OCI-LY7 (cell line): ENCODE measurements around the gene GLI3. TPM values are rescaled to one million over a fixed set of nuclear protein-coding genes. Genes with fewer than 3 reads are reported as not detected.

Source experiments
- BruUV-seq: library from RNA; stranded (reverse); fragments of 400-500 nt; replicated peaks from 2 replicates; lab custom pipeline; 2021; lab: Mats Ljungman, UMichigan
- CTCF ChIA-PET: fragments of 300-600 bp; sonication (Branson Sonifier 250); formaldehyde crosslinking; loops from one replicate; lab custom pipeline; 2022; ENCODE audit warnings: antibody characterized with exemption; ENCODE audit not compliant: unreplicated experiment; lab: Charles Lee
- POLR2A ChIA-PET: fragments of 300-600 bp; sonication (Branson Sonifier 250); formaldehyde crosslinking; loops from one replicate; lab custom pipeline; 2022; ENCODE audit warnings: antibody characterized with exemption; lab: Charles Lee
- DNase-seq: peaks from one replicate; pipeline ENCODE4 v3.0.0-alpha.2; 2015; ENCODE audit warnings: low spot score
- H2AFZ ChIP-seq: fragments of 200-600 bp; sonication (generic), shearing (Covaris generic); 2 replicates; pipeline ENCODE4 v1.6.1; 2014; ENCODE audit warnings: mild to moderate bottlenecking, antibody characterized with exemption, low read length, moderate library complexity
- H3K27ac ChIP-seq: fragments of 200-600 bp; sonication (generic); 2 replicates; pipeline ENCODE4 v1.5.1; 2014; ENCODE audit warnings: mixed run types, low read depth, mild to moderate bottlenecking, moderate library complexity, low read length, inconsistent platforms; ENCODE audit not compliant: poor library complexity, severe bottlenecking
- H3K36me3 ChIP-seq: fragments of 200-600 bp; sonication (generic); 2 replicates; pipeline ENCODE4 v1.6.1; 2014; ENCODE audit warnings: mild to moderate bottlenecking, antibody characterized with exemption, low read length, moderate library complexity, mixed read lengths; ENCODE audit not compliant: insufficient read depth
- H3K4me1 ChIP-seq: fragments of 200-600 bp; sonication (generic); 2 replicates; pipeline ENCODE4 v1.5.1; 2014; ENCODE audit warnings: mild to moderate bottlenecking, low read length; ENCODE audit not compliant: insufficient read depth, poor library complexity, severe bottlenecking
- H3K4me2 ChIP-seq: fragments of 200-600 bp; sonication (generic); 2 replicates; pipeline ENCODE4 v1.6.1; 2014; ENCODE audit warnings: mild to moderate bottlenecking, low read length
- H3K4me3 ChIP-seq: fragments of 200-600 bp; sonication (generic); 2 replicates; pipeline ENCODE4 v1.5.1; 2014; ENCODE audit warnings: mild to moderate bottlenecking, low read depth, low read length; ENCODE audit not compliant: poor library complexity, severe bottlenecking
- H3K79me2 ChIP-seq: fragments of 200-600 bp; sonication (generic); 2 replicates; pipeline ENCODE4 v1.6.1; 2016; ENCODE audit warnings: low read depth, mild to moderate bottlenecking, low read length, moderate library complexity, mixed read lengths; ENCODE audit not compliant: insufficient read depth
- H3K9me2 ChIP-seq: fragments of 200-600 bp; sonication (generic); 2 replicates; pipeline ENCODE4 v1.6.1; 2016; ENCODE audit warnings: mild to moderate bottlenecking, low read length, mixed read lengths; ENCODE audit not compliant: insufficient read depth
- H3K9me3 ChIP-seq: fragments of 200-600 bp; sonication (generic); 2 replicates; pipeline ENCODE4 v1.6.1; 2014; ENCODE audit warnings: mild to moderate bottlenecking, mixed run types, low read length, mixed read lengths
- H4K20me1 ChIP-seq: fragments of 200-600 bp; sonication (generic); 2 replicates; pipeline ENCODE4 v1.6.1; 2014; ENCODE audit warnings: mild to moderate bottlenecking, antibody characterized with exemption, low read length, moderate library complexity, mixed read lengths; ENCODE audit not compliant: insufficient read depth
- EZH2phosphoT487 ChIP-seq: fragments of 200-600 bp; sonication (generic); IDR thresholded peaks from 2 replicates; pipeline ENCODE4 v1.6.1; 2018; ENCODE audit warnings: low read depth, borderline replicate concordance, mild to moderate bottlenecking, mixed run types, antibody characterized with exemption, low read length, moderate library complexity, mixed read lengths
- intact Hi-C: fragments of 100-400 bp; cut with micrococcal nuclease; formaldehyde crosslinking; loops from one replicate; pipeline ENCODE4 v1.10.0; 2022; ENCODE audit not compliant: unreplicated experiment
- total RNA-seq, 2 experiments: library from RNA; depleted of rRNA in 1 of 2; stranded (reverse); fragments of >200 nt in 1 of 2; shearing (Covaris generic) in 1 of 2; gene quantifications; 2 replicates each; pipeline ENCODE4 v1.2.3, GENCODE V29; 2014 to 2022
- TF ChIP-seq, protein P1 (sequence below): fragments of 200-600 bp; sonication (generic); conservative IDR thresholded peaks from 2 replicates; pipeline ENCODE4 v1.5.1; 2014; ENCODE audit warnings: mild to moderate bottlenecking, antibody characterized with exemption, low read length, moderate library complexity, mixed read lengths

The GLI3 gene
- total RNA-seq, 2 experiments from 2014 or later = not detected

DNA sequence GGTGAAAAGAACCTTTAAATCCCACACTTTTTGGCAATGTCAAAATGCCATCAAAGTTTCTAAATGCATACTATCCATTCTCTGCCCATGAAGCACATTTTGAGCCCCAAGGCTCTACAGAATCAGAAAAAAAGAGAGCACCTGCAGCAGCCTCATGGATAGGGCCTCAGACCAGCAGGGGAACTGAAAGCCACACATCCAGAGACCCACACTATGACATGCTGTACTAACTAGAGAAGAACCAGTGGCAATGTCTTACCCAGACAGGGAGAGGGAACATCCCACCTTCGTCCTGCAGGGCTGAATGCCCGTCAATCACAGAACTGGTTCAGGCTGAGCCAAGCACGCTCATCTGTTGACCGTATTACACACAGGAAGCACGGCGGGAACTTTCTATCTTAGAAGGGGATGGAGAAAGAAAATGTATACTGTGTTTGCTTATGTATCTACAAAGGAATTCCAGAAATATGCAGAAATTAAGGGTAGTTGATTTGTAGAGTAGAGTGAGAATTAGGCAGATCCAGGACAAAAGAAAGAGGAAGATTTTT lies 237.2 kb downstream of the GLI3 start:
- Histone ChIP-seq H3K4me2 (no peak overlapping the region; the same call in 1 of the 2 replicates), H4K20me1 (no peaks in the 10 kb centered on the region), H3K27ac (no peak overlapping the region), H3K4me3 (no peak overlapping the region), H3K9me3 (no peaks in the 10 kb centered on the region), H3K9me2 (no peaks in the 10 kb centered on the region), H3K79me2 (no peaks in the 10 kb centered on the region), H3K4me1 (peaks cover 53% of the 10 kb centered on the region), H2AFZ (peak overlapping the region; percentile 31; the same call in 1 of the 2 replicates), H3K36me3 (no peaks in the 10 kb centered on the region)
- CTCF ChIA-PET = no interaction called here
- peak; percentile 24 for DNase-seq
- no TSS peak for BruUV-seq
- POLR2A ChIA-PET = no interaction called here
- intact Hi-C loops = no loop called here
- TF ChIP-seq EZH2phosphoT487 = no peak
- TF ChIP-seq, protein P1, sequence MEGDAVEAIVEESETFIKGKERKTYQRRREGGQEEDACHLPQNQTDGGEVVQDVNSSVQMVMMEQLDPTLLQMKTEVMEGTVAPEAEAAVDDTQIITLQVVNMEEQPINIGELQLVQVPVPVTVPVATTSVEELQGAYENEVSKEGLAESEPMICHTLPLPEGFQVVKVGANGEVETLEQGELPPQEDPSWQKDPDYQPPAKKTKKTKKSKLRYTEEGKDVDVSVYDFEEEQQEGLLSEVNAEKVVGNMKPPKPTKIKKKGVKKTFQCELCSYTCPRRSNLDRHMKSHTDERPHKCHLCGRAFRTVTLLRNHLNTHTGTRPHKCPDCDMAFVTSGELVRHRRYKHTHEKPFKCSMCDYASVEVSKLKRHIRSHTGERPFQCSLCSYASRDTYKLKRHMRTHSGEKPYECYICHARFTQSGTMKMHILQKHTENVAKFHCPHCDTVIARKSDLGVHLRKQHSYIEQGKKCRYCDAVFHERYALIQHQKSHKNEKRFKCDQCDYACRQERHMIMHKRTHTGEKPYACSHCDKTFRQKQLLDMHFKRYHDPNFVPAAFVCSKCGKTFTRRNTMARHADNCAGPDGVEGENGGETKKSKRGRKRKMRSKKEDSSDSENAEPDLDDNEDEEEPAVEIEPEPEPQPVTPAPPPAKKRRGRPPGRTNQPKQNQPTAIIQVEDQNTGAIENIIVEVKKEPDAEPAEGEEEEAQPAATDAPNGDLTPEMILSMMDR = no peak

DNA sequence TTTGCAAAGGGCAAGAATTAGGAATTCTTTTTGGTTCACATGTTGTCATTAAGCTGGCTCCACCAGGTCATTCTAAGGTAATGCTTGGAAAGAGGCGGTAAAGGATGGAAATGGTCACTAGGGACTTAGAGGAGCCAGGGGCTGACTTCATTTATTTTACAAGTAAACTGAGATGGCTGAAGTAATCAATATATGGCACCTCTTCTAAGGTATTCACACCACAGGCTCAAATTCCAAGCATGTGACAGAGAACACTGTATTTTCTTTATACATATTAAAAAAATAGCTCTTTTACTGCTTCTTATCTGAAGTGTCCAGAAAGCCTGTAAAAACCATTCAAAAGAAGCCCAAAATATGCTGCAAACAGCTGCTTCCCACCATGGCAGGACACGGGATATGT lies 239.0 kb downstream of the GLI3 start:
- peak overlapping the region; percentile 26; the same call in 1 of the 2 replicates for H2AFZ ChIP-seq
- peaks cover 53% of the 10 kb centered on the region for H3K4me1 ChIP-seq
- TF ChIP-seq EZH2phosphoT487 = no peak
- intact Hi-C loops = no loop called here
- H3K9me2 ChIP-seq = no peaks in the 10 kb centered on the region
- no peak overlapping the region for H3K4me3 ChIP-seq
- H4K20me1 ChIP-seq = no peaks in the 10 kb centered on the region
- ChIA-PET POLR2A (interaction anchor here (2.8 kb wide), 1 partner anchor 14 kb away, joined by 9 read pairs; no protein-coding TSS in a partner anchor), CTCF (no interaction called here)
- no TSS peak for BruUV-seq
- H3K9me3 ChIP-seq = no peaks in the 10 kb centered on the region
- H3K4me2 ChIP-seq = peak overlapping the region; percentile 35; the same call in 1 of the 2 replicates
- DNase-seq = no peak
- H3K79me2 ChIP-seq = no peaks in the 10 kb centered on the region
- no peak overlapping the region for H3K27ac ChIP-seq
- H3K36me3 ChIP-seq = no peaks in the 10 kb centered on the region

- no TSS peak for BruUV-seq
- no peak overlapping the region for H3K27ac ChIP-seq
- no peaks in the 10 kb centered on the region for H3K79me2 ChIP-seq
- no peak for TF ChIP-seq EZH2phosphoT487
- TF ChIP-seq, protein P1 = no peak
- POLR2A ChIA-PET = interaction anchor here (0.5 to 2.8 kb wide), 3 partner anchors 14 to 119 kb away, joined by 3 to 9 read pairs (median 3); no protein-coding TSS in a partner anchor
- H3K9me3 ChIP-seq = no peaks in the 10 kb centered on the region
- peak overlapping the region; percentile 73 for H2AFZ ChIP-seq
- intact Hi-C loops = no loop called here
- no peak for DNase-seq
- peaks cover 53% of the 10 kb centered on the region for H3K4me1 ChIP-seq
- no peaks in the 10 kb centered on the region for H4K20me1 ChIP-seq
- CTCF ChIA-PET = no interaction called here
- no peak overlapping the region for H3K4me3 ChIP-seq
- H3K9me2 ChIP-seq = no peaks in the 10 kb centered on the region
- no peaks in the 10 kb centered on the region for H3K36me3 ChIP-seq
- peak overlapping the region; percentile 42 for H3K4me2 ChIP-seq
These were observed 239.9 kb downstream of the GLI3 start for GRCh38 chr7:41997151-41997550.
